H1 (cell line): ENCODE data around the gene CHST8. TPM values are rescaled to one million over a fixed set of nuclear protein-coding genes. Genes with fewer than 3 reads are reported as not detected.
A peak's percentile ranks its signal among the peaks of the same experiment; 100 is the strongest.

Source experiments
- CTCF ChIA-PET: fragments of 300-600 bp; sonication (Branson Sonifier 250); formaldehyde crosslinking; loops from one replicate; lab custom pipeline; 2021; ENCODE audit not compliant: partially characterized antibody; lab: Charles Lee
- POLR2A ChIA-PET: fragments of 300-600 bp; sonication (Branson Sonifier 250); formaldehyde crosslinking; loops from one replicate; lab custom pipeline; 2021; ENCODE audit warnings: inconsistent platforms; ENCODE audit not compliant: partially characterized antibody; lab: Charles Lee
- DNase-seq, 2 experiments: peaks; one replicate each; pipeline versions ENCODE4 v3.0.0 to v3.0.0-alpha.2; 2010 to 2022; ENCODE audit warnings: low spot score in 2 of 2, low read depth in 1 of 2, mixed read lengths in 1 of 2
- FAIRE-seq: peaks from 2 replicates; lab custom pipeline; 2011; peaks lifted over from hg19 to GRCh38; lab: Jason Lieb, UNC
- H2AFZ ChIP-seq: 2 replicates; pipeline ENCODE4 v1.8.1; 2012; ENCODE audit warnings: low read length, inconsistent platforms
- H2AK5ac ChIP-seq: 2 replicates; pipeline ENCODE4 v1.6.1; 2013; ENCODE audit warnings: low read depth, low read length
- H2BK120ac ChIP-seq: replicated peaks from 2 replicates; pipeline ENCODE3; 2013; ENCODE audit warnings: low read depth, low read length, inconsistent platforms
- H2BK12ac ChIP-seq: 2 replicates; pipeline ENCODE4 v1.6.1; 2013; ENCODE audit warnings: low read depth, low read length
- H2BK15ac ChIP-seq: 2 replicates; pipeline ENCODE4 v1.6.1; 2013; ENCODE audit warnings: low read length
- H2BK20ac ChIP-seq: 2 replicates; pipeline ENCODE4 v1.6.1; 2013; ENCODE audit warnings: low read length
- H2BK5ac ChIP-seq: 2 replicates; pipeline ENCODE4 v1.6.1; 2013; ENCODE audit warnings: low read depth, low read length
- H3K14ac ChIP-seq: 2 replicates; pipeline ENCODE4 v1.6.1; 2013; ENCODE audit warnings: inconsistent platforms; ENCODE audit not compliant: insufficient read length
- H3K18ac ChIP-seq: 2 replicates; pipeline ENCODE4 v1.6.1; 2013; ENCODE audit warnings: low read length; ENCODE audit errors: extremely low read depth
- H3K23ac ChIP-seq: 2 replicates; pipeline ENCODE4 v1.6.1; 2013; ENCODE audit warnings: inconsistent platforms; ENCODE audit not compliant: insufficient read length
- H3K23me2 ChIP-seq: 2 replicates; pipeline ENCODE4 v1.6.1; 2013; ENCODE audit warnings: low read depth, low read length
- H3K27ac ChIP-seq: 2 replicates; pipeline ENCODE4 v1.6.1; 2011; ENCODE audit warnings: low read depth, low read length, inconsistent platforms
- H3K27me3 ChIP-seq, 4 experiments: replicated peaks in 1 of 4; 1 replicate in 1 of 4; 2 replicates in 3 of 4; pipeline versions ENCODE4 v1.6.1 to v1.8.1; 2011 to 2013; ENCODE audit warnings: low read length in 3 of 4, mild to moderate bottlenecking in 3 of 4, inconsistent platforms in 2 of 4, mixed read lengths in 2 of 4, moderate library complexity in 1 of 4; ENCODE audit not compliant: control insufficient read depth in 3 of 4, insufficient read depth in 3 of 4; ENCODE audit errors: extremely low read depth in 1 of 4
- H3K36me3 ChIP-seq, 4 experiments: 2 replicates each; pipeline versions ENCODE4 v1.6.1 to v1.8.1; 2011 to 2013; ENCODE audit warnings: mild to moderate bottlenecking in 4 of 4, low read length in 3 of 4, moderate library complexity in 2 of 4, control low read depth in 1 of 4, inconsistent platforms in 1 of 4; ENCODE audit not compliant: insufficient read depth in 4 of 4, control insufficient read depth in 2 of 4
- H3K4ac ChIP-seq: replicated peaks from 2 replicates; pipeline ENCODE3; 2013; ENCODE audit warnings: low read length, low read depth, mixed read lengths, inconsistent platforms; ENCODE audit not compliant: insufficient read length
- H3K4me1 ChIP-seq, 4 experiments: replicated peaks in 1 of 4; 1 replicate in 1 of 4; 2 replicates in 3 of 4; pipeline versions ENCODE4 v1.6.1 to v1.8.1; 2011 to 2013; ENCODE audit warnings: low read length in 3 of 4, inconsistent platforms in 2 of 4, mixed read lengths in 1 of 4; ENCODE audit not compliant: insufficient read depth in 4 of 4, control insufficient read depth in 3 of 4
- H3K4me2 ChIP-seq, 2 experiments: 2 replicates each; pipeline versions ENCODE4 v1.6.1 to v1.8.1; 2011 to 2013; ENCODE audit warnings: low read depth in 2 of 2, low read length in 2 of 2, control low read depth in 1 of 2, inconsistent platforms in 1 of 2, mild to moderate bottlenecking in 1 of 2; ENCODE audit not compliant: insufficient read depth in 1 of 2
- H3K4me3 ChIP-seq, 4 experiments: fragments of 200-600, 300-600 bp in 1 of 4; sonication (generic), shearing (Covaris generic), sonication (Bioruptor Twin) in 1 of 4; 2 replicates each; pipeline versions ENCODE4 v1.5.1 to v1.8.1; 2011 to 2016; ENCODE audit warnings: low read length in 4 of 4, low read depth in 3 of 4, control low read depth in 2 of 4, inconsistent platforms in 2 of 4, mild to moderate bottlenecking in 2 of 4, mixed read lengths in 1 of 4, moderate library complexity in 1 of 4; ENCODE audit not compliant: insufficient read depth in 2 of 4; ENCODE audit errors: extremely low read depth in 1 of 4
- H3K56ac ChIP-seq: replicated peaks from 2 replicates; pipeline ENCODE3; 2013; ENCODE audit warnings: low read depth, mild to moderate bottlenecking, mixed read lengths, low read length, inconsistent platforms; ENCODE audit not compliant: insufficient read length
- H3K79me1 ChIP-seq: 2 replicates; pipeline ENCODE4 v1.6.1; 2013; ENCODE audit warnings: low read depth, low read length, control low read depth
- H3K79me2 ChIP-seq, 2 experiments: 2 replicates each; pipeline versions ENCODE4 v1.6.1 to v1.8.1; 2012 to 2013; ENCODE audit warnings: low read length in 2 of 2, mild to moderate bottlenecking in 2 of 2, inconsistent platforms in 1 of 2; ENCODE audit not compliant: insufficient read depth in 2 of 2, control insufficient read depth in 1 of 2
- H3K9ac ChIP-seq, 4 experiments: replicated peaks in 1 of 4; 1 replicate in 1 of 4; 2 replicates in 3 of 4; pipeline versions ENCODE4 v1.6.1 to v1.8.1; 2011 to 2013; ENCODE audit warnings: low read depth in 3 of 4, low read length in 3 of 4, control low read depth in 2 of 4, mild to moderate bottlenecking in 2 of 4, moderate library complexity in 2 of 4, inconsistent platforms in 1 of 4; ENCODE audit errors: extremely low read depth in 1 of 4
- H3K9me3 ChIP-seq, 2 experiments: 2 replicates each; pipeline versions ENCODE4 v1.6.1 to v1.8.1; 2012 to 2013; ENCODE audit warnings: mild to moderate bottlenecking in 2 of 2, moderate library complexity in 2 of 2, control low read depth in 1 of 2, inconsistent platforms in 1 of 2, low read depth in 1 of 2, low read length in 1 of 2, mixed read lengths in 1 of 2; ENCODE audit not compliant: insufficient read depth in 2 of 2
- H4K20me1 ChIP-seq, 2 experiments: replicated peaks in 1 of 2; 2 replicates each; pipeline versions ENCODE3 to v1.8.1; 2011 to 2013; ENCODE audit warnings: inconsistent platforms in 2 of 2, low read length in 2 of 2, mild to moderate bottlenecking in 1 of 2; ENCODE audit not compliant: insufficient read depth in 2 of 2, control insufficient read depth in 1 of 2
- H4K5ac ChIP-seq: 2 replicates; pipeline ENCODE4 v1.6.1; 2013; ENCODE audit warnings: low read length, low read depth, mixed read lengths, inconsistent platforms; ENCODE audit not compliant: insufficient read length
- H4K8ac ChIP-seq: 2 replicates; pipeline ENCODE4 v1.8.0; 2013; ENCODE audit warnings: mild to moderate bottlenecking, moderate library complexity, low read length, inconsistent platforms; ENCODE audit not compliant: insufficient read depth; ENCODE audit errors: extremely low read depth
- H4K91ac ChIP-seq: replicated peaks from 2 replicates; pipeline ENCODE3; 2013; ENCODE audit warnings: low read length, mixed read lengths, inconsistent platforms; ENCODE audit not compliant: insufficient read length
- CBX5 ChIP-seq: fragments of 300-800, 300-1000 bp; sonication (generic); IDR thresholded peaks from 2 replicates; pipeline ENCODE4 v1.7.1; 2016; ENCODE audit warnings: antibody characterized with exemption, low read length, low read depth
- CHD1 ChIP-seq: IDR thresholded peaks from 2 replicates; pipeline ENCODE4 v1.6.1; 2012; ENCODE audit warnings: low read depth, low read length, improper control_type of control experiment
- EGR1 ChIP-seq: IDR thresholded peaks from 2 replicates; pipeline ENCODE4 v1.6.1; 2011; ENCODE audit warnings: low read depth, low read length, borderline replicate concordance
- KDM1A ChIP-seq: fragments of 200-600, 300-600 bp; sonication (generic); IDR thresholded peaks from 2 replicates; pipeline ENCODE4 v1.7.1; 2016; ENCODE audit warnings: mild to moderate bottlenecking, low read length, borderline replicate concordance
- MAFK ChIP-seq: IDR thresholded peaks from 2 replicates; pipeline ENCODE4 v1.6.1; 2012; ENCODE audit warnings: low read depth, mild to moderate bottlenecking, improper control_type of control experiment, low read length
- POLR2A ChIP-seq, 2 experiments: IDR thresholded peaks; 1 replicate in 1 of 2; 2 replicates in 1 of 2; pipeline ENCODE4 v1.6.1; 2011; ENCODE audit warnings: low read depth in 2 of 2, low read length in 2 of 2, mild to moderate bottlenecking in 2 of 2; ENCODE audit errors: control extremely low read depth in 1 of 2
- RAD21 ChIP-seq, 2 experiments: IDR thresholded peaks in 1 of 2; conservative IDR thresholded peaks in 1 of 2; 2 replicates each; pipeline ENCODE4 v1.6.1; 2011; ENCODE audit warnings: low read depth in 2 of 2, low read length in 2 of 2, improper control_type of control experiment in 1 of 2, inconsistent platforms in 1 of 2, mild to moderate bottlenecking in 1 of 2, moderate library complexity in 1 of 2
- SIN3A ChIP-seq, 2 experiments: IDR thresholded peaks in 1 of 2; conservative IDR thresholded peaks in 1 of 2; 2 replicates each; pipeline ENCODE4 v1.6.1; 2011 to 2012; ENCODE audit warnings: low read length in 2 of 2, improper control_type of control experiment in 1 of 2, low read depth in 1 of 2, mild to moderate bottlenecking in 1 of 2
- SIRT6 ChIP-seq: IDR thresholded peaks from one replicate; pipeline ENCODE4 v1.7.1; 2012; ENCODE audit warnings: low read length, inconsistent platforms
- TCF12 ChIP-seq: IDR thresholded peaks from 2 replicates; pipeline ENCODE4 v1.6.1; 2011; ENCODE audit warnings: low read depth, mild to moderate bottlenecking, low read length
- USF2 ChIP-seq: IDR thresholded peaks from 2 replicates; pipeline ENCODE4 v1.6.1; 2011; ENCODE audit warnings: low read length, improper control_type of control experiment
- WGBS, 2 experiments: shearing (Covaris generic) in 1 of 2; methylation state at CpG; one replicate each; pipeline versions ENCODE4 v1.1.6 to v1.1.7; 2013 to 2015; ENCODE audit warnings: low lambda C conversion rate in 2 of 2, mixed read lengths in 2 of 2, inconsistent platforms in 1 of 2, low coverage in 1 of 2, missing lambda C conversion rate in 1 of 2; ENCODE audit not compliant: insufficient replicate concordance in 2 of 2, insufficient coverage in 1 of 2, insufficient read length in 1 of 2; ENCODE audit errors: extremely low coverage in 1 of 2, missing lambda C conversion rate in 1 of 2; 5-methylcytosine and 5-hydroxymethylcytosine counted together
- polyA plus RNA-seq, 7 experiments: library from polyadenylated mRNA; depleted of rRNA in 3 of 7; stranded (reverse) in 5 of 7; unstranded in 2 of 7; fragments of >200 nt in 5 of 7; fragments of 200-250 nt in 2 of 7; gene quantifications; 1 replicate in 5 of 7; 2 replicates in 1 of 7; 4 replicates in 1 of 7; pipeline versions ENCODE4 v1.2.1 to v1.2.3, GENCODE V29; 2011 to 2013; ENCODE audit warnings: missing spikeins in 2 of 7, mixed read lengths in 2 of 7
- total RNA-seq: library from RNA; stranded (reverse); fragmentation: NEBNext Ultra II Directional; extraction: Animal tissue kit (Norgen Biotek cat#: 25700); gene quantifications from 2 replicates; pipeline ENCODE4 v1.2.1, GENCODE V29; 2021

Gene CHST8
- total and polyA plus RNA-seq, 2 of the 8 experiments (the other 6 are each of a cell fraction or from before 2014, with no cell fraction given): 10.8 to 28.2 TPM

- H3K9ac ChIP-seq: no peak overlapping the region
- no peak overlapping the region for H2BK15ac ChIP-seq
- no peak overlapping the region for H2AFZ ChIP-seq
- H3K4me3 ChIP-seq: no peak overlapping the region
- H3K23me2 ChIP-seq: no peaks in the 10 kb centered on the region
- WGBS, 2 experiments: 91% methylated on average over 5 of the region's 5 CpGs; no CpG with 5 or more reads in 1 of the 2 experiments
- no peaks in the 10 kb centered on the region for H3K9me3 ChIP-seq
- peak in 1 of 2 experiments; percentile 78 for DNase-seq
- no peaks in the 10 kb centered on the region; the same call in 1 of the 2 replicates for H3K79me1 ChIP-seq
- H4K5ac ChIP-seq: no peak overlapping the region
- H3K4ac ChIP-seq: no peak overlapping the region
- no peak overlapping the region for H4K91ac ChIP-seq
- no peak overlapping the region for H2AK5ac ChIP-seq
- no peak overlapping the region for H3K23ac ChIP-seq
- H3K27ac ChIP-seq: no peak overlapping the region
- H2BK5ac ChIP-seq: no peak overlapping the region
- ChIA-PET POLR2A (interaction anchor here (1.3 kb wide), 1 partner anchor 55 kb away, joined by 4 read pairs; no protein-coding TSS in a partner anchor), CTCF (interaction anchor here (0.8 to 2.3 kb wide), 7 partner anchors 17 to 494 kb away, joined by 3 to 5 read pairs (median 4); no protein-coding TSS in a partner anchor)
- H2BK120ac ChIP-seq: no peak overlapping the region
- no peaks in the 10 kb centered on the region; a peak in 2 of 7 replicates for H3K27me3 ChIP-seq
- H3K36me3 ChIP-seq: no peaks in the 10 kb centered on the region
- H3K14ac ChIP-seq: no peak overlapping the region
- H3K56ac ChIP-seq: no peak overlapping the region
- H3K4me2 ChIP-seq: no peak overlapping the region
- H4K20me1 ChIP-seq: peaks cover 5 to 16% of the 10 kb centered on the region in 2 experiments
- H2BK20ac ChIP-seq: no peak overlapping the region
- H3K4me1 ChIP-seq: peaks cover 0 to 4% (median 0%) of the 10 kb centered on the region in 4 experiments; a peak in 1 of 7 replicates
- FAIRE-seq: no peak
- H3K79me2 ChIP-seq: no peaks in the 10 kb centered on the region; a peak in 1 of 4 replicates
- no peak overlapping the region for H2BK12ac ChIP-seq
- H4K8ac ChIP-seq: no peak overlapping the region
- H3K18ac ChIP-seq: no peak overlapping the region
- no peak for TF ChIP-seq SIRT6
- no peak for TF ChIP-seq EGR1
- TF ChIP-seq KDM1A: no peak
- no peak for TF ChIP-seq MAFK
- no peak for TF ChIP-seq USF2
- no peak for TF ChIP-seq CHD1
- 0 out of 2 replicates have a peak, but pooled peaks have one; percentile 54 for TF ChIP-seq TCF12
- no peak for TF ChIP-seq POLR2A (IDR thresholded peaks at IDR 0.05; ENCODE audit: control extremely low read depth in 1 of 2, low read depth in 2 of 2, low read length in 2 of 2)
- TF ChIP-seq SIN3A (conservative IDR thresholded peaks at IDR 0.05 in 1 of 2, IDR thresholded peaks at IDR 0.05 in 1 of 2; ENCODE audit: low read depth in 1 of 2, low read length in 2 of 2): peak; percentile 76 to 93; a peak in 3 of 4 replicates
- peak in 1 of 2 experiments; percentile 6; a peak in 1 of 4 replicates for TF ChIP-seq RAD21 (IDR thresholded peaks at IDR 0.05 in 1 of 2, conservative IDR thresholded peaks at IDR 0.05 in 1 of 2; ENCODE audit: low read depth in 2 of 2, low read length in 2 of 2)
- no peak for TF ChIP-seq CBX5
Observed at GRCh38 chr19:33677745-33678426, 56.1 kb downstream of the CHST8 start.
